Measurements from ENCODE around the gene HIF3A. TPM values are rescaled to one million over a fixed set of nuclear protein-coding genes. Genes with fewer than 3 reads are reported as not detected.
"Not testable (repeated sequence)": the region's sequence is repeated elsewhere in the genome, so short reads cannot be mapped to it uniquely, and the experiment has no call there.

HIF3A gene
- polyA plus RNA-seq, 3 donors = 21.7 to 28.3 (median 23.8) TPM

DNA sequence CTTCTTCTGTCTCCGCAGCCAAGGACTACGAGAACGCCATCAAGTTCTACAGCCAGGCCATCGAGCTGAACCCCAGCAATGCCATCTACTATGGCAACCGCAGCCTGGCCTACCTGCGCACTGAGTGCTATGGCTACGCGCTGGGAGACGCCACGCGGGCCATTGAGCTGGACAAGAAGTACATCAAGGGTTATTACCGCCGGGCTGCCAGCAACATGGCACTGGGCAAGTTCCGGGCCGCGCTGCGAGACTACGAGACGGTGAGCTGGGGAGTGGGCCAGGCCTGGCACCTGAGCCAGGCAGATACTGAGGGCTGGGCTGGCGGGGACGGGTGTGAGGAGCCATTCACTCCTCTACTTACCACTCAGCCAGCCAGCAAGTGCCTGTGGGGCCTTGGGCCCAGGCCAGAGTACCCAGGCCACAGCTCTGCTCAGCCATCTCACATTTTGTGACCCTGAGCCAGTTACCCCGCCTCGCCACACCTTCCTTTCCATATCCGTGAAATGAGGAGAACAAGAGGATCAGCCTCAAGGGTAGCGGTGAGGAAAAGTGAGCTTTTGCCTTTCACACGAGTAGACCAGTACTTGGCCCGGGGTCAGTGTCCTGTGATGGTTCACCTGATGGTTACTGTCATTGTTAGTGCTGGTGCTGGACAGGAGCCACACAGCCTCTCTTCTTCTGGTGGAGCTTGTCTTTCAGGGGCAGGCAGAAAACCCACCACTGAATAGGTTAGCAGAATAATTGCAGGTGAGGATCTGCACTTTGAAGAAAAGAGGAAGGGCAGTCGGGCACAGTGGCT is 57.1 kb downstream of the HIF3A start:
- no peak for DNase-seq (ENCODE audit: low read depth in 3 of 3, low spot score in 2 of 3)

DNA sequence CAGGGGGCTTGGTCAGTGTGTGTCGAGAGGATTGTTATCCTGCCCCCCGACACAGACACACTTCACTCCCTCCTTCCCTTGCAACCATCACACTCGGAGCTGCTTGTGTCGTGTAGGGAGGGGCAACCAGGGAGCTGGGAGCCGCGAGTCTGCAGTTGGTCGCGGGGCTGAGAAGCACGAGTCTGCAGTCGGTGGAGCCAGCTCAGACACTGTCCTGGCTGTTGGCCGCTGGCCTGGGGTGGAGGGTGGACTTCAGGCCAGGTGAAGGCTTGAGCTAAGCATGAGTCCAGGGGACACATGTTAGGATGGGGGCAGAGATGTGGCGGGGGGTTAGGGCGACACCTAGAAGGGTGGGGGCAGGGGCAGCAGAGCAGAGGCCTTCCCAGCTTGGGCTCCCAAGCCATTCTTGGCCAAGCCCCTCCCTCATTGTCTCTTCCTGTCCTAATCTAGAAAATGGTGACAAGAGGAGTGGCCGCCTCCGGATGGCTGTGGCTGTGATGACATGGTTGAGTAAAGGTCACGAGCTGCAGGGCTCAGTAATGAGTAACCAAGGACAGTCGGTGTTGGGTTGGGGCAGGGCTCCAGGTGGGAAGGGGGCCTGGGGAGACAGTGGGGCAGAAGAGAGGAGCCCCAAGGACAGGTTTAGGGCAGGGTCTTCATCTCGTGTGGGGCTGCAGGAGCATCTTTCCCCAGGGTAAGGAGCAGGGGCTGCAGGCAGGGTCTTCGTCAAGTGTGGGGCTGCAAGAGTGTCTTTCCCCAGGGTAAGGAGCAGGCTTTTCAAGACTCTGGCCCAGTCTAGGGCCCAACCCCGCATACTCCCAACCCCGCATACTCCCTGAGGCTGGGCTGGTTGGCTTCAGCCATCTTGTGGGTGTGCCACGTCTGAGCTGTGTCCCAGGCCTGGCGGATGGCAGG is 58.6 kb downstream of the HIF3A start:
- no peak for DNase-seq (ENCODE audit: low read depth in 3 of 3, low spot score in 2 of 3)

DNA sequence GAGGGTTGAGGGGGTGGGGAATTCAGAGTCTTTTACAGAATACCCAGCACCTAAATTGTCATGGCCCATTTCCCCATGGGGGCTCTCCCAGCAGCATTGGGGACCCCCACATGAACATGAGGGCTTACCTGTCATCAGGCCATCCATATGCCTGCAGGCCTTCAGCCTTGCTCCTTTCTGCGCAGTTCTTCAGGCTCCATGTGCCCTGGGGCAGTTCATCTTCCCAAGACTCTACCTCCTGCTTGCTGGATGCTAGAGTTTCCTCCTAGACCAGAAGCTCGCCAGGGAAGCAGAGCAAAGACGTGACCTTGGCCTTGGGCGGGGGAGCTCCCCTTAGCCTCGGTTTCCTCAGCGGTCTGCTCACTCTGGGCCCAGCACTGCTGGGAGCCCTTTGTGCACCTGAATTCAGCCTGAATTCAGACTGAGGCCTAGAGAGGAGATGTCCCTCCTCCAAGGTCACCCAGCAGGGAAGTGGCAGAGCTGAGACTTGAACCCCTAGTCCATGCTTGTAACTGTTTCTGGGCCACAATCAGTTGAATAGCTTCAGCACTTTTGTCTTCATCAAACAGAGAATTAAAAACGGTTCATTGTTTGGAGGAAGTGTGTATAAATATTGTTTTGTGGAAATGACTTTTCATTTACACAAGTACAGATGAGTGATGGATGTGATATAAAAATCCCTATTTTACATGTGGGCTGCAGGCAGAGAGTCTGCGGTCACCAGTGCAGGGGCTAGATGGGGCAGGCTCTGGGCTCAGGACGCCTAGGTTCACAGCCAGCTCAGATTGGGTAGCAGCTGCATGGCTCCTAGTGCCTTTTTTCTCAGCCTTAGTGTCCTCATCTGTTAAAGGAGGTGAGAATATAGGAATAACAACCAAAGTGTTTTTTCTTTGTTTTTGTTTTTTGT is 59.6 kb downstream of the HIF3A start:
- DNase-seq (ENCODE audit: low read depth in 3 of 3, low spot score in 2 of 3) = no peak

GRCh38 chr19:46357846-46358583 is 61.2 kb downstream of the HIF3A start:
- DNase-seq (ENCODE audit: low read depth in 3 of 3, low spot score in 2 of 3) = no peak

DNA sequence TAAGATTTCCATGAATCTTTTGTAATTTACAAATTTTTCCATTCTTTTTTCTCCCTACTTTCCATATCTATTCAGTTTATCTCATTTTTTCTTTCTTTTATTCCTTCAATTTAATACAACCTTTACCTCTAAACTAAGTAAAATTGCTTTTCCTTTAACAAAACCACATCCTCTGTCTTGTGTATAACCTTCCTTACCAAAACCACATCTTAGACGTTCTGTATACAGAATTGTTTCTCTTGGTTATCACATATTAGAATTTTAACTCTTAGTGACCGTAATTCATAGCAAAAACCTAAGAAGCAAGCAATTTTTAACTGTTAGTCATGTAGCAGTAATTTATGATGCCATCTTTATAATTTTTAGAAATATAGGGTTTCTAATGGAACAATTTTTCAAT is 65.1 kb downstream of the HIF3A start:
- no peak for DNase-seq (ENCODE audit: low read depth in 3 of 3, low spot score in 2 of 3)

- no peak for DNase-seq (ENCODE audit: low read depth in 3 of 3, low spot score in 2 of 3)
Measured at GRCh38 chr19:46364359-46364758, 67.5 kb downstream of the HIF3A start.

DNA sequence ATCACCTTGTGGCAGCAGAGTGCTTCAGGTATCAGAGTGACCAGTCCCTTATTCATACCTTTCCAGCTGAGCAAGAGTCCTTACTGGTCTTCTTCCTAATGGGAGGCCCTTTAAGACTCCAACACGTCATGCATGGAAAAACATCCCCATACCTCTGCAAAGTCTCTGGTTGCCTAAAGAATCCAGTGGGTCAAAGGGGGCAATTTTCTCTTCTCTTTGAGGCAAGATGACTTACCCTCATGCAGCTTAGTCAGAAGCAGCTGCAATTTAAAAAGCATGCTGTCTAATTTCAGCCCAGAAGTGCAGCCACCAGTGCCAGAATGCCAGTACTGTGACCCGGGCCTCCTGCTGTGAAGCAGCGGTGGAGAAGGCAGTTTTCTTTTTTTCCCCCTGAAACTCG is 68.7 kb downstream of the HIF3A start:
- no peak for DNase-seq (ENCODE audit: low read depth in 3 of 3, low spot score in 2 of 3)

DNA sequence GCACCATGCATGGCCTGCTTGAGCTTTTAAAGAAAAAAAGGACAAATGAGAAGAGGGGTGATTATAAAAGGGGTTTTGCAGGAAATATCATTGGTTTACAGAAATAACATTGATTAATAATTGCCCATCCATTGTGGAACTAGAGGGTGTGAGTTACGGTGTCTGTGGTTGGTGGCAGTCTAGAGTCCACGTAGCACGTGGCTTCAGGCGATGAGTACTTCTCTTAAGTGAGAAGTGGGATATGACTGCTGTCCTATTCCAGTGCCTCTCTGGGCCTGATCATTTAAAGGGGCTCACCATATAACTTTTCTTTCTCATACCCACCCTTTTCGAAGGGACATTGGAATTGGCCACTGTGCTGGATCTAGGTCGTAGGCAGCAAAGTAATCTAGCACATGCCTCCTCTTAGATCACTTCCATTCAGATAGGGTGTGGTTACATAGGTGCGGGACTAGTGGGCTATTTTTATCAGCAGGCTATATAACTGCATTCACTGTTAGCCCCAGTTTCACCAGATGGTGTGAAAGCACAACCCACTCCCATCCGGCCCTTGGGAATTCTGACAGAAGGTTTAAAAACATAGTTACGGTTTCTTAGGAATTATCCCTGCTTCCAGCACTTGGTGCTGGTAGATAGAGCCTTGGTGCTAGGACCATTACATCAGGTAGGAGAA is 69.9 kb downstream of the HIF3A start:
- DNase-seq (ENCODE audit: low read depth in 3 of 3, low spot score in 2 of 3) = no peak

DNA sequence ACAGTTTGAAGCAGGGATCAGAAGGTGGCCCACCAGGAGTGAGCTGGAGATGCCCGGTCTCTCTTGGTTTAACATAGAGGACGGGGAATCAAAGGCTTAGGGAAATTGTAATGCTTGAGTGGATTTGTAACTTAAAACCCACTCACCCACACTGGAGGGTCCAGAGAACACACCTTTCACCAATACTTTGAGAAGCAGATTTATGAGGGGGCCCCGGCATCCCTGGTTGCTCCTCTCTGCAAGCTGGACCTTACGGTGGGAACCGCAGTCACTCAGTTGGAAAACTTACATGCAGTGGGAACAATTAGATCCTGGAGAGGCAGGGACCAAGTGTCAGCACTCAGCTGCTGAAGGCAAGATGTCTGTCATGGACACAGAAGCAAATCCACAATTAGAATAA is 70.6 kb downstream of the HIF3A start:
- peak in 1 of 3 donors; percentile 50 for DNase-seq (ENCODE audit: low read depth in 3 of 3, low spot score in 2 of 3)

DNA sequence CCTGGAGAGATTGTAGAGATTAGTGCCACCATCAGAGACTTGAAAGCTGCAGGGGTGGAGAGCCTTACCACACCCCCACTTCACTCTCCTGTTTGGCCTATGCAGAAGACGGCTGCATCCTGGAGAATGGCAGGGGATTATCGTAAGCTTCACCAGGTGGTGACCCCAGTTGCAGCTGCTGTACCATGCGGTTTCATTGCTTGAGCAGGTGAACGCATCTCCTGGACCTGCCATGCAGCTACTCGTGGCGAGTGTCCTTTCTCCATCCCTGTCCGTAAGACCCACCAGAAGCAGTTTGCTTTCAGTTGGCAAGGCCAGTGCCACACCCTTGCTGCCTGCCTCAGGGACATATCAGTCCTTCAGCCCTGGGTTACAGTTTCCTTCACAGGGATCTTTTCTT is 71.3 kb downstream of the HIF3A start:
- no peak for DNase-seq (ENCODE audit: low read depth in 3 of 3, low spot score in 2 of 3)

DNA sequence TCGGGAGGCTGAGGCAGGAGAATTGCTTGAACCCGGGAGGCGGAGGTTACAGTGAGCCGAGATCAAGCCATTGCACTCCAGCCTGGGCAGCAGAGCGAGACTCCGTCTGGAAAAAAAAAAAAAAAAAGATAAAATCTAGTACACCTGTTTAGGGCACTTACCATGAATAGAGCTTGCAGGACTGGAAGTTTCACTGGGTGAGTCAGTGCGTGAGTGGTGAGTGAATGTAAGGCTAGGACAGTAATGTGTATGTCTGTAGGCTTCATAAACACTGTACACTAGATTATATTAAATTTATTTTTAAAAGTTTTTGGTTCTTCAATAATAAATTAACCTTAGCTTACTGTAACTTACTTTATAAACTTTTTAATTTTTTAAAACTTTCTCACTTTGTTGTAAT is 73.0 kb downstream of the HIF3A start:
- DNase-seq (ENCODE audit: low read depth in 3 of 3, low spot score in 2 of 3) = no peak

DNA sequence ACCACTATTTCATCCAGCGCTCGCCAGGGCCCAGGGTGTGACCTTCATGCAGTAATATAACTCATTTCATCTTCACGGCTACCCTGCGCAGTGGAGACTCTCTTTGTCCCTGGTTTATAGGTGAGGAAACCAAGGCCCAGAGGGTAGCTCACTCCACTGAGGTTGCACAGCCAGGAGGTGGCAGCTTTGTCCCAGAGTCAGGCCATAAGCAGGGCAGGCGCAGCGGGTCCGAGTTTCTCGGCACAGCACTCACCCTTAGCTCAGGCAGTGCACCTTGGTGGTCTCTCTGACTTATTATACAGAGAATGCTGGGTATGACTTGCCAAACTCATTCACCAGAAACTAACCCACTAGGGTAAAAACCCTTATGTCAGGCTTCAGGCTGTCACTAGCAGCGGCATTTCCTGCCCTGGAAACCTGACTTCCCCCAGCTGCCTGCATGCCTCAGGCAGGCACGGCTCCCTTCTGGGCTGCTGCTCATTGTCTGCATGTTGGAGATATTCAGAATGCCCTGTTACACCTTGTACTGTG is 74.6 kb downstream of the HIF3A start:
- no peak for DNase-seq (ENCODE audit: low read depth in 3 of 3, low spot score in 2 of 3)

DNA sequence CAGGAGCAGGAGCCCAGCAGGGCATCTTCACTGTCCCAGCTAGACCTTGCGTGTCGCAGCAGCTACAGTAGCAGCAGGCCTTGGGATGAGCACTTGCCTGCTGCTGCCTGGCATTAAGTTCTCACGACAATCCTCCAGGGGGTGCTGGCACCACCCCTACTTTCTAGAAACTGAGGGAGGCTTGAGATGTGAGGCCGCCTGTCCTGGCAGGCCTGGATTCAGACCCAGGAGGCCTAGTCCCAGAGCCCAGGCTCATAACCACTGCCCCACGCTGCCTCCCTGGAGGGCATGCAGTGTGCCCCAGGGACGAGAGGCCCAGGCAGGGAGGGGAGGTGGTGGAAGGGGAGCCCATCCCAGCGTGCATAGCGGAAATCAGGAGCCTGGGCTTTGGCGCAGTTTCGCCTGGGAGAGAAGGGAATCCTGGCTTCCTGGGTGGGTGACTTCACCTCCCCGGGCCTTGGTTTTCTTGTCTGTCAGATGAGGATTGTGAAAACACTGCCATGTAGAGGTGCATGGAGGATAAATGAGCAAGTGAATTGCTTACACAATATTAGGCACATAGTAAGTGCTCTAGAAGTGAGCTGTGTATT is 76.2 kb downstream of the HIF3A start:
- DNase-seq (ENCODE audit: low read depth in 3 of 3, low spot score in 2 of 3) = no peak

GRCh38 chr19:46373491-46374359 is 76.9 kb downstream of the HIF3A start:
- peak in 1 of 3 donors; percentile 18 for DNase-seq (ENCODE audit: low read depth in 3 of 3, low spot score in 2 of 3)

GRCh38 chr19:46374536-46375475 is 78.0 kb downstream of the HIF3A start:
- DNase-seq (ENCODE audit: low read depth in 3 of 3, low spot score in 2 of 3) = no peak

GRCh38 chr19:46375476-46376067 is 78.7 kb downstream of the HIF3A start:
- not testable (repeated sequence) for DNase-seq (ENCODE audit: low read depth in 3 of 3, low spot score in 2 of 3)

All from right renal cortex interstitium (tissue), 3 donors.